HG03175 (cell line): ENCODE measurements around the gene DTNB.
A peak's percentile ranks its signal among the peaks of the same experiment; 100 is the strongest.
"Not testable (repeated sequence)": the region's sequence is repeated elsewhere in the genome, so short reads cannot be mapped to it uniquely, and the experiment has no call there.

Experiments used
- ATAC-seq: cut with Tn5 transposase; IDR thresholded peaks from one replicate; pipeline ENCODE4 v1.9.1; 2021; ENCODE audit warnings: mild to moderate bottlenecking, moderate library complexity; ENCODE audit not compliant: unreplicated experiment

The DTNB gene

GRCh38 chr2:25549571-25549970 lies 123.8 kb downstream of the DTNB start:
- not testable (repeated sequence) for ATAC-seq

GRCh38 chr2:25548601-25549000 lies 124.8 kb downstream of the DTNB start:
- no peak for ATAC-seq

GRCh38 chr2:25546852-25547251 lies 126.5 kb downstream of the DTNB start:
- no peak for ATAC-seq

- no peak for ATAC-seq
Observed at GRCh38 chr2:25545899-25546298, 127.5 kb downstream of the DTNB start.

- ATAC-seq = no peak
Observed at GRCh38 chr2:25544445-25544844, 128.9 kb downstream of the DTNB start.

- no peak for ATAC-seq
Observed at GRCh38 chr2:25543939-25544338, 129.4 kb downstream of the DTNB start.

- ATAC-seq = no peak
Observed at GRCh38 chr2:25541378-25541777, 132.0 kb downstream of the DTNB start.

GRCh38 chr2:25539136-25539535 lies 134.2 kb downstream of the DTNB start:
- ATAC-seq = no peak

GRCh38 chr2:25537526-25537925 lies 135.9 kb downstream of the DTNB start:
- no peak for ATAC-seq

GRCh38 chr2:25535411-25536289 lies 137.7 kb downstream of the DTNB start:
- not testable (repeated sequence) for ATAC-seq

GRCh38 chr2:25534937-25535336 lies 138.4 kb downstream of the DTNB start:
- not testable (repeated sequence) for ATAC-seq

- ATAC-seq = no peak
Observed at GRCh38 chr2:25534455-25534854, 138.9 kb downstream of the DTNB start.

- not testable (repeated sequence) for ATAC-seq
Observed at GRCh38 chr2:25533771-25534170, 139.6 kb downstream of the DTNB start.

- ATAC-seq = no peak
Observed at GRCh38 chr2:25532521-25532920, 140.9 kb downstream of the DTNB start.

- ATAC-seq = no peak
Observed at GRCh38 chr2:25529034-25529433, 144.3 kb downstream of the DTNB start.

- no peak for ATAC-seq
Observed at GRCh38 chr2:25528173-25528572, 145.2 kb downstream of the DTNB start.

GRCh38 chr2:25524507-25524906 lies 148.9 kb downstream of the DTNB start:
- ATAC-seq = no peak

GRCh38 chr2:25523060-25523459 lies 150.3 kb downstream of the DTNB start:
- ATAC-seq = no peak

GRCh38 chr2:25521665-25522387 lies 151.6 kb downstream of the DTNB start:
- peak; percentile 80 for ATAC-seq

- ATAC-seq = no peak
Observed at GRCh38 chr2:25521126-25521525, 152.3 kb downstream of the DTNB start.

GRCh38 chr2:25517701-25518100 lies 155.7 kb downstream of the DTNB start:
- ATAC-seq = no peak

- no peak for ATAC-seq
Observed at GRCh38 chr2:25514043-25514637, 159.2 kb downstream of the DTNB start.
